Prostate gland (tissue), 2 donors: Measurements from ENCODE around the gene ZNF765. TPM values are rescaled to one million over a fixed set of nuclear protein-coding genes. Genes with fewer than 3 reads are reported as not detected.
A peak's percentile ranks its signal among the peaks of the same experiment; 100 is the strongest.
"Not testable (repeated sequence)": the region's sequence is repeated elsewhere in the genome, so short reads cannot be mapped to it uniquely, and the experiment has no call there.

Experiments used
- DNase-seq: peaks from one replicate; pipeline ENCODE4 v3.0.0-alpha.2; 2019; ENCODE audit warnings: low spot score
- H3K27ac ChIP-seq, 2 donors: fragments of 200-600 bp; sonication (generic); 2 replicates each; pipeline ENCODE4 v1.5.1; 2017 to 2019
- H3K27me3 ChIP-seq: fragments of 200-600 bp; sonication (generic); replicated peaks from 2 replicates; pipeline ENCODE4 v1.5.1; 2019; ENCODE audit not compliant: insufficient read depth
- H3K36me3 ChIP-seq, 2 donors: fragments of 200-600 bp; sonication (generic); 1 replicate in 1 of 2; 2 replicates in 1 of 2; pipeline versions ENCODE4 v1.5.1 to v1.8.1; 2017 to 2019
- H3K4me1 ChIP-seq: fragments of 200-600 bp; sonication (generic); replicated peaks from 2 replicates; pipeline ENCODE4 v1.5.1; 2019
- H3K4me3 ChIP-seq, 2 donors: fragments of 200-600 bp; sonication (generic); 2 replicates each; pipeline ENCODE4 v1.5.1; 2017 to 2019
- H3K9me3 ChIP-seq: fragments of 200-600 bp; sonication (generic); 2 replicates; pipeline ENCODE4 v1.5.1; 2017
- POLR2A ChIP-seq: fragments of 450-650 bp; IDR thresholded peaks from one replicate; pipeline ENCODE4 v1.6.1; 2016; ENCODE audit warnings: antibody characterized with exemption, mild to moderate bottlenecking
- POLR2AphosphoS5 ChIP-seq: sonication (generic); formaldehyde crosslinking; IDR thresholded peaks from one replicate; pipeline ENCODE4 v1.6.1; 2017; ENCODE audit warnings: antibody characterized with exemption
- WGBS: methylation state at CpG from one replicate; pipeline ENCODE4 v1.1.5; 2018; 5-methylcytosine and 5-hydroxymethylcytosine counted together
- intact Hi-C: fragments of 100-400 bp; cut with DNase I; formaldehyde crosslinking; loops from one replicate; pipeline ENCODE4 v1.14.2; 2022
- total RNA-seq, 2 donors: library from RNA; depleted of rRNA; stranded (reverse); fragments of >200 nt; gene quantifications; one replicate each; pipeline ENCODE4 v1.1.0, GENCODE V29; 2016
- TF ChIP-seq, protein P1 (sequence below), 4 experiments: fragments of 200-600 bp in 2 of 4; fragments of 450-650 bp in 2 of 4; sonication (generic) in 2 of 4; IDR thresholded peaks; 1 replicate in 3 of 4; 2 replicates in 1 of 4; pipeline ENCODE4 v1.5.1; 2016 to 2019; ENCODE audit warnings: antibody characterized with exemption in 4 of 4, mild to moderate bottlenecking in 2 of 4, moderate library complexity in 2 of 4

Gene ZNF765
- total RNA-seq, 2 donors from 2014 or later, result 12.5 to 23.0 TPM

DNA sequence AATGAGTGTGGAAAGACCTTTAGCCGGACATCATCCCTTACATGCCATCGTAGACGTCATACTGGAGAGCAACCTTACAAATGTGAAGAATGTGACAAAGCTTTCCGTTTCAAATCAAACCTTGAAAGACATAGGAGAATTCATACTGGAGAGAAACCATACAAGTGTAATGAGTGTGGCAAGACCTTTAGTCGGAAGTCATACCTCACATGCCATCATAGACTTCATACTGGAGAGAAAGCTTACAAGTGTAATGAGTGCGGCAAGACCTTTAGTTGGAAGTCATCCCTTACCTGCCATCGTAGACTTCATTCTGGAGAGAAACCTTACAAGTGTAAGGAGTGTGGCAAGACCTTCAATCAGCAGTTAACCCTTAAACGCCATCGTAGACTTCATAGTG, 60.9 kb downstream of the ZNF765 start:
- Histone ChIP-seq H3K9me3 (no peaks in the 10 kb centered on the region), H3K27me3 (no peaks in the 10 kb centered on the region), H3K4me1 (no peaks in the 10 kb centered on the region), H3K4me3 (no peak overlapping the region), H3K36me3 (peaks cover 9 to 12% of the 10 kb centered on the region in 2 donors), H3K27ac (no peak overlapping the region)
- no peak for DNase-seq
- TF ChIP-seq POLR2AphosphoS5 (no peak), POLR2A (no peak)
- TF ChIP-seq, protein P1, sequence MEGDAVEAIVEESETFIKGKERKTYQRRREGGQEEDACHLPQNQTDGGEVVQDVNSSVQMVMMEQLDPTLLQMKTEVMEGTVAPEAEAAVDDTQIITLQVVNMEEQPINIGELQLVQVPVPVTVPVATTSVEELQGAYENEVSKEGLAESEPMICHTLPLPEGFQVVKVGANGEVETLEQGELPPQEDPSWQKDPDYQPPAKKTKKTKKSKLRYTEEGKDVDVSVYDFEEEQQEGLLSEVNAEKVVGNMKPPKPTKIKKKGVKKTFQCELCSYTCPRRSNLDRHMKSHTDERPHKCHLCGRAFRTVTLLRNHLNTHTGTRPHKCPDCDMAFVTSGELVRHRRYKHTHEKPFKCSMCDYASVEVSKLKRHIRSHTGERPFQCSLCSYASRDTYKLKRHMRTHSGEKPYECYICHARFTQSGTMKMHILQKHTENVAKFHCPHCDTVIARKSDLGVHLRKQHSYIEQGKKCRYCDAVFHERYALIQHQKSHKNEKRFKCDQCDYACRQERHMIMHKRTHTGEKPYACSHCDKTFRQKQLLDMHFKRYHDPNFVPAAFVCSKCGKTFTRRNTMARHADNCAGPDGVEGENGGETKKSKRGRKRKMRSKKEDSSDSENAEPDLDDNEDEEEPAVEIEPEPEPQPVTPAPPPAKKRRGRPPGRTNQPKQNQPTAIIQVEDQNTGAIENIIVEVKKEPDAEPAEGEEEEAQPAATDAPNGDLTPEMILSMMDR (IDR thresholded peaks at IDR 0.05), result no peak
- WGBS, result 94% methylated on average over 9 of the region's 9 CpGs
- intact Hi-C loops, result no loop called here

DNA sequence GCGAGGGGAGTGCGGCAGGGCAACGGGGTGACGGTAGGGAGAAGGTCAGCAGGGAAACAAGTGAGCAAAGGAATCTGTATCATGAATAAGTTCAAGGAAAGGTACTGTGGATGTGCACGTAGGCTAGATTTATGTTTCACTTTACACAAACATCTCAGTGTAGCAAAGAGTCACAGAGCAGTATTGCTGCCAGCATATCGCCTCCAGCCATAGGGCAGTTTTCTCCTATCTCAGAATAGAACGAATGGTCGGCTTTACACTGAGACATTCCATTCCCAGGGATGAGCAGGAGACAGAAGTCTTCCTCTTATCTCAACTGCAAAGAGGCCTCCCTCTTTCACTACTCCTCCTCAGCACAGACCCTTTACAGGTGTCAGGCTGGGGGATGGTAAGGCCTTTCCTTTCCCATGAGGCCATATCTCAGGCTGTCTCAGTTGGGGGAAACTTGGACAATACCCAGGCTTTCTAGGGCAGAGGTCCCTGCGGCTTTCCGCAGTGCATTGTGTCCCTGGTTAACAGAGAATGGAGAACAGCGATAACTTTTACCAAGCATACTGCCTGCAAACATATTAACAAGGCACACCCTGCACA, 65.3 kb downstream of the ZNF765 start:
- H3K36me3 ChIP-seq, H3K27me3 ChIP-seq, intact Hi-C loops, H3K4me1 ChIP-seq, H3K9me3 ChIP-seq, H3K4me3 ChIP-seq: not testable (repeated sequence)
- DNase-seq, result peak; percentile 49
- WGBS, result 25% methylated on average over 11 of the region's 11 CpGs
- peak overlapping the region; percentile 39 to 72 for H3K27ac ChIP-seq

DNA sequence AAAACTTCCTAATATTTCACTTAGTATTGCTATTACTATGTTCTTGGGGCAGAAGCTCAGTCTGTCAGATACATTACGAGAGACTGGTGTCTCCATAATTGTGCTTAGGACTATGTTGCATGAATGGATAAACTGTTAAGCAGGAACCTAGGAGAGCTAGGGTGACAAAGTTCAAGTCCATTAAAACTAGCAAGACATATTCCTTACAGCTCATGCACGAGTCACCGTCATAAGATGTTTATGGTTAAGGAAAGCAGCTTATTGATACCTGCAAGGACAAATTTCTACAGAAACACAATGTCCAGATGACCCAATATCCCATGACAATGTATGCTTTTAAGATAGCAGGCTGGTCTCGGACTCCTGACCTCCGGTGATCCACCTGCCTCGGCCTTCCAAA, 66.9 kb downstream of the ZNF765 start:
- Histone ChIP-seq H3K9me3 (no peaks in the 10 kb centered on the region), H3K36me3 (no peaks in the 10 kb centered on the region), H3K4me1 (no peaks in the 10 kb centered on the region), H3K27me3 (no peaks in the 10 kb centered on the region), H3K4me3 (no peak overlapping the region), H3K27ac (peak overlapping the region in 1 of 2 donors; percentile 72)
- TF ChIP-seq, protein P1 (IDR thresholded peaks at IDR 0.05), result no peak
- TF ChIP-seq POLR2AphosphoS5 (no peak), POLR2A (no peak)
- WGBS, result 96% methylated on average over 6 of the region's 6 CpGs
- intact Hi-C loops, result no loop called here
- DNase-seq, result no peak

DNA sequence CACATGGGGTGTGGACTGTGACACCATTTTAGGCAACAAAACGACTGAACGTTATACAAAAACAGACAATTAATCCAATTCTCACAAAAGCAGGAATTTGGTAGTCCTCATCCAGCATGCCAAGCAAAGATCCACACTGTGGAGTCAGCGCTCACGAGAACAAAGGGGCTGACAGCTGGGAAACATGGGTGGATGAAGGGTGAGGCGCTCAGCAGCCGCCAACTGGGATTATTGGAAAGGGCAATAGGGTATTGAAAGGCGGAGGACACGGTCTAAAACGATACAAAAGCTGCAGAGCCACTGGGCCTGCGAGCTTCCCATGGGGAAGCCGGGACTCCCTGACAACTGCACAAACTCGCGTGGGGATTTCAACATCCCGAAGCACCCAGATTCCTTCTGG, 67.9 kb downstream of the ZNF765 start:
- TF ChIP-seq, protein P1 (IDR thresholded peaks at IDR 0.05), result no peak
- no peak for TF ChIP-seq POLR2A
- no peak for TF ChIP-seq POLR2AphosphoS5
- intact Hi-C loops, result no loop called here
- DNase-seq, result no peak
- H3K9me3 ChIP-seq, result no peaks in the 10 kb centered on the region
- no peak overlapping the region for H3K4me3 ChIP-seq
- WGBS, result 66% methylated on average over 14 of the region's 14 CpGs
- H3K4me1 ChIP-seq, result no peaks in the 10 kb centered on the region
- no peaks in the 10 kb centered on the region for H3K36me3 ChIP-seq
- no peaks in the 10 kb centered on the region for H3K27me3 ChIP-seq
- peak overlapping the region; percentile 33 to 64 for H3K27ac ChIP-seq

DNA sequence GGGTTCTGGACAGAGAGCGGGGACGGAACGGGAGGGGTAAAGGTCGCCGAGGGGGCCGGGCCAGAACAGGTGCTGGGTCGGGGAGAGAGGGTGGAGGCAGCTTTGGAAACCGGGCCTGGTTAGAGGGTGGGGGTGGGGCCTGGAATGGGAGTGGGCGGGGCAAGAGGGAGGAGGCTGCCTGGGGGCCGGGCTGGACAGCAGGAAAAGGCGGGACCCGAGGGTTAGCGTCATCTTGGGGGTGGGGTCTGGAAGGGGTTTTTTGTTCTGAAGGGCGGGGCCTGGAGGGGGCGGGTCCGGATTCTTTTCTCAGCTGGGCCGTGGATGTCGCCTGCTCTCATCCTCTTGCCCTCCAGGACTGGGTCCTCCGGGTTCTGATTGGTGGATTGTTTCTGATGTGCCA, 68.3 kb downstream of the ZNF765 start:
- 25% methylated on average over 18 of the region's 19 CpGs for WGBS
- no peak for DNase-seq
- Histone ChIP-seq H3K4me3 (no peak overlapping the region), H3K36me3 (no peaks in the 10 kb centered on the region), H3K9me3 (no peaks in the 10 kb centered on the region), H3K4me1 (no peaks in the 10 kb centered on the region), H3K27me3 (no peaks in the 10 kb centered on the region), H3K27ac (peak overlapping the region; percentile 33 to 64)
- intact Hi-C loops, result no loop called here
- TF ChIP-seq, protein P1 (IDR thresholded peaks at IDR 0.05), result no peak
- TF ChIP-seq POLR2A (no peak), POLR2AphosphoS5 (no peak)
